Smooth muscle cell of the coronary artery (primary cell): ENCODE results near the gene RNF14. TPM values are rescaled to one million over a fixed set of nuclear protein-coding genes. Genes with fewer than 3 reads are reported as not detected.

Experiments
- total RNA-seq: library from RNA; depleted of rRNA; stranded (reverse); fragments of >200 nt; gene quantifications from 2 replicates; pipeline ENCODE4 v1.2.3, GENCODE V29; 2014; ENCODE audit warnings: low replicate concordance

The RNF14 gene, protein sequence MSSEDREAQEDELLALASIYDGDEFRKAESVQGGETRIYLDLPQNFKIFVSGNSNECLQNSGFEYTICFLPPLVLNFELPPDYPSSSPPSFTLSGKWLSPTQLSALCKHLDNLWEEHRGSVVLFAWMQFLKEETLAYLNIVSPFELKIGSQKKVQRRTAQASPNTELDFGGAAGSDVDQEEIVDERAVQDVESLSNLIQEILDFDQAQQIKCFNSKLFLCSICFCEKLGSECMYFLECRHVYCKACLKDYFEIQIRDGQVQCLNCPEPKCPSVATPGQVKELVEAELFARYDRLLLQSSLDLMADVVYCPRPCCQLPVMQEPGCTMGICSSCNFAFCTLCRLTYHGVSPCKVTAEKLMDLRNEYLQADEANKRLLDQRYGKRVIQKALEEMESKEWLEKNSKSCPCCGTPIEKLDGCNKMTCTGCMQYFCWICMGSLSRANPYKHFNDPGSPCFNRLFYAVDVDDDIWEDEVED
- total RNA-seq = 49.7 and 55.5 TPM in 2 replicates

DNA sequence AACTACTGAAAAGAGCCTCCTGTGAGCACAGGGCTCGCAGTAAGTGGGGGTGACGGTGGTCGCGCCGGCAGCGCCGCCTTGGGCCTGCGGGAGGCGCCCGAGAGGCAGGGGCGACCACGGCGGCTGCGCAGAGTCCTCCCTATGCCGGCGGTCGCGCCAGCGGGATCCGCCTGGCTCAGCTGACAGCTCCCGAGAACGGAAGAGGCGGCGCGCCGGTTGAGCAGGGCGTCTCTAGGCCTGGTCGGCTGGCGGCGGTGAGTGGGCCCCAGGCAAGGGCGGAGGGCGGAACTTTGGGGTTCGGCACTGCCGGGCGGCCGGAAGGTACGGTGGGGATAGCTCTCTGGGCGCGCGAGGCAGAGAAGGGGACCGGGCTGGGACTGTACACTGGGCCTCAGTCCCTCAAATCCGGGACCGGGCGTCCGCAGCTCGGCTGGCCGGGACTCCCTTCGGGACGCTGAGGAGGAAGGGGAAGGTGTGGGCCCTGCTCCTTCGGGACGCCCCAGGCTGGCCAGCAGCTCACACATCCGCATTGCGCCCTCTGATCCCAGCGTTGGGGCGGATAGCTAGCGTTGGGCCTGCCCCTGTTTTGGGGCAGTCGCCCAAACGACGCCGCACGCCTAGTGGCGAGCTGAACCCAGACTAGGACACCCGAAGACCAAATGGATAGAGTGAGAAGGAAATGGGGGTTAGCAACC is at the start of gene RNF14:
Gene RNF14 (plus strand): TSS at position 192 of the 695 bp plus-strand sequence. CDS start 4,484 bp downstream, outside the sequence.

DNA sequence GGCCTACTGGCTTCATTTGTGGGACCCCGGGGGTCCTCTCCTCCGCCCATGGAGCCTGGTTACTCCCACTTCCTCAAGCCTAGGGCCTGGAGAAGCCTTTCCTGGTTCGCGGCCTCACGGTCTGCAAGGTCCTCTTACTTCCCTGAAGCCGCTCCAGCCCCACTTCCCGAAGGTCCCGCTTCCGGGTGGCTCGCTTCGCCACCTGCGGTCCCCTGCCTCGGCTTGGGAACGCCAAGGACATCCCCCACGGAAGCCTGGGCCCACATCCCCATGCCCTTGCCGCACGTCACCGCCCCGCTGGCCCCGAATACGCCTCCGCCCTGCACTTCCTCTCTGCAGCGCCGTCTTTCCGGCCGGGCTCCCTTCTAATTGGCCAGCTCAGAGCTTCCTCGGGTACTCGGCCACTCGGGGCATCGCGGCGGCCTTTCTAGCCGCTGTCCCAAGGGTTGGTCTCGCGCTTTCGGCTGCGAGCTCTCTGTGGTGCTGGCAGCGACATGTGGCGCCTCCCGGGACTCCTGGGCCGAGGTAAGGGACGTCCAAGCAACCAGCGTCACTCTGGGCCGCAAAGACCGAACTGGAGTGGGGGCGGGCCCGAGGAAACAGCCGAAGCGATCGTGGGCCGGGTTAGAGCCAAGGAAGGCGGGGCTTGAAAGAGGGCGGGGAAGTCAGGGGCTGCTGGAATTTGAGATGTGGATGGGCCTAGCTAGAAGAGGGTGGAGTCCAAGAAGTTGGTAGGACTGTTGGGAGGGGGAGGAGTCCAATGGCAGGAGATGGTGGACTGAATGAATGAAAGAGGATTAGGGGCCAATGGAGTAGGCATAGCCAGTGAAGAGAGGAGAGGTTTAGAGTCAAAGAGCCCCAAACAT is 45.2 kb upstream of the RNF14 start, which contains the start of gene DELE1:
Gene DELE1 (plus strand): TSS at position 424 of the 866 bp plus-strand sequence. CDS start 71 bp downstream, at position 495.

DNA sequence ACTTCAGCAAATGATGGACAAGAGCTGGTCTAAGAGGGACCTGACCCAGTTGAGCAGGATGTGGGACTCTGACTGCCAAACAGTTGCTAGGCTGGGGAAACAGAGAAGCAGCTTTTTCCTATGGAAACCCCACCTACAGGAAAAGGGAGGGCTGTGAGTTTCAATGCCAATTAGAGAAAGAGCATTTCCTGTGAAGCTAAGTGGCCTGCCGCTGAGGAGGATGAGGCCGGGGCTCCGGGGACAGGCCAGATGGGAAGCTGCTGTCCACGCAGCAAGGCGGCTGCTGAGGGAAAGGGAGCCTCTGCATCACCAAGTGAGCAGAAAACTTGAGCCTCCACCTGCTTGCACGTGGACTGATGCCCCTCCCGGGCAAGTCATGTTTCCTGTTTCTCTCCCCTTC is 10.8 kb upstream of the RNF14 start, which contains the start of gene PCDH12:
Gene PCDH12 (minus strand): TSS at position 90 of the 400 bp plus-strand sequence. CDS start 351 bp downstream, outside the sequence.

DNA sequence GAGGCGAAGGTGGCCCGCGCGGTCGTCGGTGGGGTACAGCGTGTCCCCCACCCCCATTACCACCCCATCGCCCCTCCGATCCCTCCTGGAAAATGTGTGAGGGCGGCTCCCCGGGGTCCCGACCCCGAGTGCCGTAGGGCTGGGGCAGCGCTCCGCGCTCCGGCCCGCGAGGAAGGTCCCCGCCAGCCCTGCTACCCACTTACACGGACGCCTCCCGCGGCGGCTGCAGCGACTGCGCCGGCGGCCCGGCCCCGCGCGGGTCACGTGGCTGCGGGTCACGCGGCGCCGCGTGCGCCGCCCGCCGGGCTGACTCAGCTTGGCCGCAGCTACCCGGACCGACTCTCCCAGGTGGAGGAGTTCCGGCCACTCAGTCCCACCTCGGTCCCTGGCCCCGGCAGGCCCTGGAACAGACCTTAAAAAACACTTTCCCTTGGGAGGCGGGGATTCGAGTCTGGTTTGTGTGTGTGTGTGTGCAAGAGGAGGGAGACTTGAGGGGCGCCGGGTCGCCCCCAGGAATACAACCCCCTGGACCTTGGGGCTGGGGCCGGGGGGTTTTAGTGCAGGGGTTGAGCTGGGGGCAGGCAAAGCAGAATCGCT is 44.0 kb downstream of the RNF14 start, which contains the start of gene GNPDA1:
Gene GNPDA1 (minus strand): TSS at position 236 of the 597 bp plus-strand sequence. CDS start 992 bp downstream, outside the sequence.

Other genes with a start within 250 kb of the RNF14 start
- gene PCDH1, start 90.7 kb upstream of the RNF14 start, total RNA-seq = 4.0 and 27.5 TPM in 2 replicates
- 27.1 and 34.5 TPM in 2 replicates for gene DELE1, start 45.2 kb upstream of the RNF14 start, total RNA-seq
- gene PCDH12, start 10.9 kb upstream of the RNF14 start, total RNA-seq = under 0.01 and 1.2 TPM in 2 replicates
- gene GNPDA1, start 43.9 kb downstream of the RNF14 start, total RNA-seq = 38.2 and 81.9 TPM in 2 replicates
- 24.5 and 46.2 TPM in 2 replicates for gene NDFIP1, start 139.7 kb downstream of the RNF14 start, total RNA-seq